Measurements from ENCODE around the gene WDR27.

WDR27 gene

GRCh38 chr6:169558774-169559441 is 142.9 kb downstream of the WDR27 start:
- DNase-seq, result no peak

DNA sequence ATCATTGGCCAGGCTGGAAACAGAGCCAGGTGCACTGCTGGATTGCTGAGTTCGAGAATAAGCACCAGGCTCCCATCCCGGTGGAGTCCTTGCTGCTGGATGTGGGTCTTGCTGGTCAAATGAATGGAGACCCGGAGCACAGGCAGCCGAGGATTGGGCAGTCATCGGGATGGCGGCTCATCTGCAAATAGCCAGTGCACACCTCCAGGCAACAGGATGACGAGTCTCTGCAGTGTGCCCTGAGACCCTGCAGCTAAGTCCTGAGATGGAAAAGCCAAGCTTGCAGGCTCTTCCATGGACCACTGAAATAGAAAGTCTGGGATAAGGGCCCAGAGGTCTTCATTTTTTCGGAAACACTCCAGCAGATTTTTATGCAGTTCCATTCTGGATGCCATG is 143.5 kb downstream of the WDR27 start:
- no peak for DNase-seq

DNA sequence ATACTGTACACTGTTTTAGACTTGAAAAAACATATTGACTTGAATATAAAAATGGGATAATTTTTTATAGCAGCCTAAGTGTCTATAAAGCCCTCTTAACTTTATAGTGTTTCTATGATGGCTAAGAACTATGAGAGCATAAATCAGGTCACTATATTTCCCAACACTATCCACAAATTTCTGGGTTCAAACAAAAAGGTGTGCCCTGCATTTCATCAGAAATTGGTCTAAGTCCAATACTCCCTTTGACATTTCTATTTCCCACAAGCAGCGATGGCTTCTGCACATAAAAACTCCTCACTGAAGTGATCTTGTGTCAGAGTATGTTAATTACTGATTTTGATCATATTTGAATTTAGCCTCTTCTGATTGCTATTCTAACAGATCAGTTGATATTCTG is 143.9 kb downstream of the WDR27 start:
- DNase-seq, result no peak

GRCh38 chr6:169556758-169557548 is 144.9 kb downstream of the WDR27 start:
- no peak for DNase-seq

DNA sequence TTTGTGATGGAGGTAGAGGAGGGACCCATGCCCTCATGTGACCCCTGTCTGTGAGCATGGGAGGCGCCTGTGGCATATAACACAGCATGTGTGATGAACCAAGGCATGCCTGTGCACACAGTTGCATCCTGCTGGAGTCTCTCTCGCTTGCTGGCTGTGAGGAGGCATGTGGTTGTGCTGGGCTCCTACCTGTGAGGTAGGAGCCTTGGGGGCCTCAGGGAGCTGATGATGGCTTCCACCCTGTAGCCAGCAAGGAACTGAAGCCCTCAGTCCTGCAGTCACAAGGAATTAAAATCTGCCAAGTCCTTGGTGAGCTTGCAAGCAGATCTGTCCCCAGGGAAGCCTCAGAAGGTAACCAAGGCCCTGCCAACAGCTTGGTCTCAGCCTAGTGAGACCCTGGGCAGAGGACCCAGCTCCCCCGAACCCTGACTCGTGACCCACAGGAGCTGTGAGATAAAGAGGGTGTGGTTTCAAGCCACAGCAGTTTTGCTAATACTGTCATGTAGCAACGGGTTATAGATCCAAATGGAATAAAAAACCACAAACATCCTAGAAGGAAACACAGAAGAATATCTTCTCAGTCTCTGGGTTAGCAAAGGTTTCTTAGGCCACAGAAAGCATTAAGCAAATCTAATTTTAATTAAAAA is 145.7 kb downstream of the WDR27 start:
- DNase-seq, result no peak

- DNase-seq, result no peak
Measured at GRCh38 chr6:169545982-169546381, 155.8 kb downstream of the WDR27 start.

GRCh38 chr6:169543704-169544103 is 158.1 kb downstream of the WDR27 start:
- no peak for DNase-seq

- no peak for DNase-seq
Measured at GRCh38 chr6:169542491-169542890, 159.3 kb downstream of the WDR27 start.

- no peak for DNase-seq
Measured at GRCh38 chr6:169539176-169539897, 162.5 kb downstream of the WDR27 start.

GRCh38 chr6:169536446-169537170 is 165.2 kb downstream of the WDR27 start:
- DNase-seq, result no peak

DNA sequence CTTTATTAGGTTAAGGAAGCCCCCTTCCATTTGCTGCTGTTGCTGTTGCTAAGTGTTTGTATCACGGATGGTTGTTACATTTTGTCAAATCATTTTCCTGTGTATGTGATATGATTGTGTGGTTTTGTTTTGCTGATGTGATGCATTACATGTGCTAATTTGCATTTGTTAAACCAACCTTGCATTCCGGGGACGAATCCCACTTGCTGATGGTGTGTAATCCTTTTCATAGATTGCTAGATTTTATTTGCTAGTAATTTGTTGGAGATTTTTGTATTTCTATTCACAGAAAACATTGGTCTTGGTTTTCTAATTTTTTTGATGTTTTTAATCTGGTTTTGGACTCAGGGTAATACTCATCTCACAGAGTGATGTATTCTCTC is 167.8 kb downstream of the WDR27 start:
- no peak for DNase-seq

DNA sequence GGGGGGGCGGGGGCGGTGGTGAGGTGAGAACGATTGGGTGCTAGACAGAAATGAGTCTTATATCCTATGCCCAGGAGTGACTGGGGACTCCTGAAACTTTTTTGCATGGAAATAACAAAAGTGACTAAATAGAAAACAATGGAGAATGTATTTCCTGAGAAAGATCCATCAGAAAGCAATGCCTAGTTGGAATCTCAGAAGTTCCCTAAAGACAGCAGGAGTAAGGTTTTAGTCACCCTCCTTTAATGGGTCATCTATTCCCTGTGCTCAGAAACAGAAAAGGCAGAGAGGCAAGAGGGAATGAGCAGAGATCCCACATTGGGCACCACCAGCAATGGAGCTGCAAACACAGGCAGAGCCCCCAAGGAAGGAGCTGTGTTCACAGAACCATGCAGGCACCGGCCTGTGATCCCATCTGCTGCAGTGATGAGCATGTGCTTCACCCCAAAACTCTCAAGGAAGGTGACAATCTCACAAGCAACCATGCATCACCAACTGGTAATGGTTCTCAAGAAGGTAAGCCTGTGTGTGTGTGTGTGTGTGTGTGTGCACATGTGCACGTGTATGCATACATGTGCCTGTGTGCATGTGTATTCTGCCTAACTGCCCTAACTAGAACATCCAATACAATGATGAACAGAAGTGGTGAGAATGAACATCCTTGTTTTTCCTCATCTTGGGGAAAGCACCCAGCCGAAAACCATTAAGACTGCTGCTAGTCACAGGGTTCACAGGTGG is 168.4 kb downstream of the WDR27 start:
- DNase-seq, result no peak

DNA sequence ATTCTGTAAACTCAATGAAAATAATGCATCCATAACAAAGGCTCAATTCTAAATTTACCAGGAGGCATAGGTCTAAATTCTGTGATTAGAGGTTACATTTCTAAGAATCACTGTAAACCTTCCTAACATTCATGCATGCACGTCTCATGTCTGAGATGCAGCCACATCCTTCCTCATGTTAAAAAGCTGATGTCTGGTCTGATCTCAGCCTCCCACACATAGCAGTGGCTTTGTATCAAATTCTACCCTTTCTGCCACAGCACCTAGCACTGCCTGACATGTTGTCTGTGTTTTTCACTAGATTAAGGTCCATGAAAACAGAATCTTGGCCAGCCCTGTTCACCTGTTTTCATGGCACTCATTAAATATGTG is 171.1 kb downstream of the WDR27 start:
- DNase-seq, result no peak

GRCh38 chr6:169529931-169530751 is 171.7 kb downstream of the WDR27 start:
- DNase-seq, result no peak

GRCh38 chr6:169528755-169529154 is 173.1 kb downstream of the WDR27 start:
- DNase-seq, result no peak

DNA sequence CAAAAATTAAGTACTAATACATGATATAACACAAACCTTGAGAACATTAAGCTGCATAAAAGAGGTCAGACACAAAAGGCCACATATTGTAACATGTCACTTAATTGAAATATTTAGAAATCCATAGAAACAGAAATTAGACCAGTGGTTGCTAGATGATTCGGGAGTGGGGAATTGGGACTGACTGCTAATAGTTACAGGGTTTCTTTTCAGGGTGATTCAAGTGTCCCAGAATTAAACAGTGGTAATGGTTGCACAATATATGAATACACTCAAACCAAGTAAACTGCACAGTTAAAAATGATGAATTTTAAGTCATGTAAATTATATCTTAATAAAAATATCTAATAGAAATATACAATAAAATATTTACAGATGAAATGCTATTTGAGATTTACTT is 174.5 kb downstream of the WDR27 start:
- no peak for DNase-seq

- no peak for DNase-seq
Measured at GRCh38 chr6:169521825-169522224, 180.0 kb downstream of the WDR27 start.

DNA sequence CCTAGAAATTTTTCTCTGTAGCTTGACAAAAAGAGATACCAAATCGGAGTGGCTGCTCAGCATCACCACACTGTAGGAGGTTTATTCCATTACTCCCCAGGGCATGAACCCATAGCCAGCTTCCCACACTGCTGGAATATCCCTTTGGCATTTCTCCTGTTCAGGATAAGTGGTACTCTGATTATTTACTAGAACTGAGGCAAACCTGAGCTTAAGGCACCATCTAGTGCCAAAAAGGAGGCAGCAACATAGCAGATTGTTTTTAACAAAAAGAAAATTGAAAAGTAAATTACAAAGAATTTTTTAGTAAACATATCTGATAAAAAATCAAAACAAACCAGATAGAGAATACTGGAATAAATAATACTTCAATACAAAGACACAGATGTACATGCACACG is 181.7 kb downstream of the WDR27 start:
- no peak for DNase-seq

- no peak for DNase-seq
Measured at GRCh38 chr6:169518451-169518850, 183.4 kb downstream of the WDR27 start.

GRCh38 chr6:169513478-169514193 is 188.2 kb downstream of the WDR27 start:
- DNase-seq, result no peak

Measured in SHP77 treated with DMSO at 0.1 percent for 48 hours (cell line).